GM21447 (cell line): ENCODE data around the gene SBNO2.

Source experiments
- ATAC-seq: cut with Tn5 transposase; IDR thresholded peaks from one replicate; pipeline ENCODE4 v1.9.1; 2021; ENCODE audit not compliant: unreplicated experiment

The SBNO2 gene, protein sequence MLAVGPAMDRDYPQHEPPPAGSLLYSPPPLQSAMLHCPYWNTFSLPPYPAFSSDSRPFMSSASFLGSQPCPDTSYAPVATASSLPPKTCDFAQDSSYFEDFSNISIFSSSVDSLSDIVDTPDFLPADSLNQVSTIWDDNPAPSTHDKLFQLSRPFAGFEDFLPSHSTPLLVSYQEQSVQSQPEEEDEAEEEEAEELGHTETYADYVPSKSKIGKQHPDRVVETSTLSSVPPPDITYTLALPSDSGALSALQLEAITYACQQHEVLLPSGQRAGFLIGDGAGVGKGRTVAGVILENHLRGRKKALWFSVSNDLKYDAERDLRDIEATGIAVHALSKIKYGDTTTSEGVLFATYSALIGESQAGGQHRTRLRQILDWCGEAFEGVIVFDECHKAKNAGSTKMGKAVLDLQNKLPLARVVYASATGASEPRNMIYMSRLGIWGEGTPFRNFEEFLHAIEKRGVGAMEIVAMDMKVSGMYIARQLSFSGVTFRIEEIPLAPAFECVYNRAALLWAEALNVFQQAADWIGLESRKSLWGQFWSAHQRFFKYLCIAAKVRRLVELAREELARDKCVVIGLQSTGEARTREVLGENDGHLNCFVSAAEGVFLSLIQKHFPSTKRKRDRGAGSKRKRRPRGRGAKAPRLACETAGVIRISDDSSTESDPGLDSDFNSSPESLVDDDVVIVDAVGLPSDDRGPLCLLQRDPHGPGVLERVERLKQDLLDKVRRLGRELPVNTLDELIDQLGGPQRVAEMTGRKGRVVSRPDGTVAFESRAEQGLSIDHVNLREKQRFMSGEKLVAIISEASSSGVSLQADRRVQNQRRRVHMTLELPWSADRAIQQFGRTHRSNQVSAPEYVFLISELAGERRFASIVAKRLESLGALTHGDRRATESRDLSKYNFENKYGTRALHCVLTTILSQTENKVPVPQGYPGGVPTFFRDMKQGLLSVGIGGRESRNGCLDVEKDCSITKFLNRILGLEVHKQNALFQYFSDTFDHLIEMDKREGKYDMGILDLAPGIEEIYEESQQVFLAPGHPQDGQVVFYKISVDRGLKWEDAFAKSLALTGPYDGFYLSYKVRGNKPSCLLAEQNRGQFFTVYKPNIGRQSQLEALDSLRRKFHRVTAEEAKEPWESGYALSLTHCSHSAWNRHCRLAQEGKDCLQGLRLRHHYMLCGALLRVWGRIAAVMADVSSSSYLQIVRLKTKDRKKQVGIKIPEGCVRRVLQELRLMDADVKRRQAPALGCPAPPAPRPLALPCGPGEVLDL (N-terminal part only)

DNA sequence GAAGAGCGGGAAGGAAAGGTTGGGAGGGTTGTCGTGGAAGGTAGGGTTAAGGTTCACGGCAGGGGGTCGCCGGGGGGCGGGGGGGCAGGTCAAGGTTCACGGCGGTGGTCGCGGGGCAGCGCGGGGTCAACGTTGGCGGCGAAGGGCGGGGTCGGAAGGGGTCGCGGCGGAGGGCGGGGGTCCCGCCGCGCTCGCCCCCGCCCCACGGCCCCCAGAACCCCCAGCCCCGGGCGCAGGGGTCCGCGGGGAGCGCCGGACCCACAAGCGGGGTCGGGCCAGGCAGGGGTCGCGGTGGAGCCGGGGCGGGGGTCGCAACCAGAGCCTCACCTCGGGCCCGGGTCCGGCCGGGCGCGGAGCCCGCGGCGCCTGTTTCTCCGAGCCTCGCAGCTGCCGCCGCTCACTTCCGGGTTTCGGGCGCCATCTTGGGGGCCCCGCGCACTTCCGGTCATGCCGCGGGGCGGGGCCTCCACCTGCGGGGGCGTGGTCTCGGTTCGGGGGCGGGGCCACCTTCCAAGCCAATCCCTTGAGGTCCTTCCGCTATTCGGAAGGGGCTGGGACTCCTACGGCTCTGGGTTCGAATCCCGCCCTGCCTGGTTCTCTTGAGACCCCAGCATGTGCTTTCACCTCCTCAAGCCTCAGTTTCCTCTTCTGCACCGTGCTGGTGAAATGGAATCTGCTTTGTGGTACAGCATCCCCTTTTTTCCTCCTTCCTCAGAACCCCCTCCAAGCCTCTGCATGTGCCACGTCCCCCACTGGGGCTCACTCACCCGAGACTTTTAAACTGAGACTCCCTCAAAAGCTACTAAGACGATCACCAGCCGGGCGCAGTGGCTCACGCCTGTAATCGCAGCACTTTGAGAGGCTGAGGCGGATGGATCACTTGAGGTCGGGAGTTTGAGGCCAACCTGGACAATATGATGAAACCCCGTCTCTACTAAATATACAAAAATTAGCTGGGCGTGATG is at the start of gene SBNO2:
Gene SBNO2, minus strand, starts transcription at position 424 of the 965 bp plus-strand sequence. CDS start 19,992 bp downstream, outside the sequence.
- ATAC-seq = peak; percentile 58

- no peak for ATAC-seq
Observed at GRCh38 chr19:1223018-1223855, 49.2 kb upstream of the SBNO2 start.

DNA sequence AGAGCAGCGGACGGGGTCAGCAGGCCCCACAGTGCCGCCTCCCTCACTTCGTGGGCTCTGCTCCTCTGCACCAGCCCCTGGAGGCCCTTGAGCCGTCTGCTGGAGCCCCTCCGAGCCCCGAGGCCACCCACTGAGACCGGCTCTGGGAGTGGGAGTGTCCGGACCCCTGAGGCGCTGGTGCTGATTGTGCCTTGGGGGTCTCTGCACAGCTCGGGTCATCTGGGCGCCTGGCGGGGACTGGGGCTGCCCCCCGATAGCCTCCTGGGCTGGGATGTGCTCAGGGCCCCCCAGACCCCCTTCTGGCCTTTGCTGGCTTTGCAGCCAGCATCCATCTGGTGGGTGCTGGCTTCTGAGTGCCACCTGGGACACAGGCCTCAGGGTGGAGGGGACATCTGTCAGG is 48.3 kb upstream of the SBNO2 start:
- no peak for ATAC-seq

DNA sequence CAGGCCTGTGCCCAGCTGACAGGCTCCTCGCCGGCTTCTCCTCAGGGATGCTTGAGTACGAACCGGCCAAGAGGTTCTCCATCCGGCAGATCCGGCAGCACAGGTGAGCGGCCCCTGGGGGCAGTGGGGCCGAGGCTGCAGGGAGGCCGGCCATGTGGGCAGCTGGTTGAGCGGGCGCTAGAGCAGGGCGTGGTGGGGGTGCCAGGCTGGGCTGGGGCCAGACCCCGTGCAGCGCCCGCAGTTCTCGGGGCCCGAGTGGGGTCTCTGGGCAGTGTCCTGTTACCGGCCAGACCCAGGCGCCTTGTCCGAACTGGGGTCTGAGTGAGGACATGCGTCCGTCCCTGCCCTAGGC is 47.8 kb upstream of the SBNO2 start:
- no peak for ATAC-seq

DNA sequence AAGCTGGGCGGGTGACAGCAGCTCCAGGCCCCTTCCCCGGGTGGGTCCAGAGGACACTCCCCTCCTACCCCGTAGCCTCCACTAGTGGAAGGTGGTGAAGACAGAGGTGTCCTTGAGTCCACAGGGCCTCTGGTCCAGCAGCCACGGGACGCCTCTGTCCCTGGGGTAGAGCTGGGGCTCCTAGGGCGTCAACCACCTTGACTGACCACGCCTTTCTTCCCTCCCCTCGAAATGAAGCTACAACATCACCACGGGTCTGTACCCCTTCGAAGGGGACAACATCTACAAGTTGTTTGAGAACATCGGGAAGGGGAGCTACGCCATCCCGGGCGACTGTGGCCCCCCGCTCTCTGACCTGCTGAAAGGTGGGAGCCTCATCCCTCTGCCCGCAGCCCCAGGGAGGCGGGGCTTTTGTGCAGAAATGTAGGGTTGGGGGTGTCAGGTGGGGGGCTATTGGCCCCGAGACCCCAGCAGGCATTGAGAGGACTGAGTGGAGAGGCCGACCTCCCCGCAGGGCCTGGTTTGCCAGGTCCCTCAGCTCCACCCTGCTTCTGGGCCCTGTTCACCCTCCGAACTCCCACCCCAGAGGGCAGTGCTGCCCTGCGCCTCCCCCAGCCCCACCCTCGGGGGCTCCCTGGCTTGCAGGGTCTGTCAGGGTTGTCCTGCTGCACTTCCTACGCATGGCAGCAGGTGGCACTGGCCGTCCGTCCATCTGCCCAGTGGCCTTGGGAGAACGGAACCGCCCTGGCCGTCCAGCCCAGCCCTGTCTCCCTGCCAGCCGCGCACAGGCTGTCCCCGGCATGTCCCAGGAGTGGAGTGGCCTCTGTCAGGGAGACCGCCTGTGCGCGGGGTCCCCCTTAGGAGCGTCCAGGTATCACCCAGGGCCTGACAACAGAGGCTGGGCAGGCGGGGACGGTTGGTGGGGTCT is 47.2 kb upstream of the SBNO2 start:
- no peak for ATAC-seq

GRCh38 chr19:1220477-1220930 is 46.4 kb upstream of the SBNO2 start:
- ATAC-seq = no peak

- no peak for ATAC-seq
Observed at GRCh38 chr19:1219786-1220476, 45.9 kb upstream of the SBNO2 start.

GRCh38 chr19:1218751-1219567 is 44.9 kb upstream of the SBNO2 start:
- ATAC-seq = no peak

DNA sequence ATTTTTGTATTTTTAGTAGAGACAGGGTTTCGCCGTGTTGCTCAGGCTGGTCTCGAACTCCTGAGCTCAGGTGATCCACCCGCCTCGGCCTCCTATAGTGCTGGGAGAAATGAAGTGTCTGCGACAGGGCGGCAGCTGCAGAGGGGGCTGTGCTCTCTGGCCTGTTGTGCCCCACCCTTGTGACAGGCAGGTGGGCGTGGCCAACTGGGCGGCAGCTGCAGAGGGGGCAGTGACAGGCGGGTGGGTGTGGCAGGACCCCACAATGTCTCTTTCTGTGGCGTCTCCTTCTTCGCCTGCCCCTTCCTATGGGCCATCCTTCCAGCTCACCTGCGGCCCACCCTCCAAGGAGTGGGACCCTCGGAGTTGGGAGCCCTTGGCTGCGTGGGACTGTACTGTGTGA is 43.3 kb upstream of the SBNO2 start:
- ATAC-seq = no peak

- no peak for ATAC-seq
Observed at GRCh38 chr19:1216756-1217155, 42.7 kb upstream of the SBNO2 start.

GRCh38 chr19:1214862-1215731 is 41.0 kb upstream of the SBNO2 start:
- no peak for ATAC-seq

GRCh38 chr19:1214299-1214861 is 40.3 kb upstream of the SBNO2 start:
- no peak for ATAC-seq

DNA sequence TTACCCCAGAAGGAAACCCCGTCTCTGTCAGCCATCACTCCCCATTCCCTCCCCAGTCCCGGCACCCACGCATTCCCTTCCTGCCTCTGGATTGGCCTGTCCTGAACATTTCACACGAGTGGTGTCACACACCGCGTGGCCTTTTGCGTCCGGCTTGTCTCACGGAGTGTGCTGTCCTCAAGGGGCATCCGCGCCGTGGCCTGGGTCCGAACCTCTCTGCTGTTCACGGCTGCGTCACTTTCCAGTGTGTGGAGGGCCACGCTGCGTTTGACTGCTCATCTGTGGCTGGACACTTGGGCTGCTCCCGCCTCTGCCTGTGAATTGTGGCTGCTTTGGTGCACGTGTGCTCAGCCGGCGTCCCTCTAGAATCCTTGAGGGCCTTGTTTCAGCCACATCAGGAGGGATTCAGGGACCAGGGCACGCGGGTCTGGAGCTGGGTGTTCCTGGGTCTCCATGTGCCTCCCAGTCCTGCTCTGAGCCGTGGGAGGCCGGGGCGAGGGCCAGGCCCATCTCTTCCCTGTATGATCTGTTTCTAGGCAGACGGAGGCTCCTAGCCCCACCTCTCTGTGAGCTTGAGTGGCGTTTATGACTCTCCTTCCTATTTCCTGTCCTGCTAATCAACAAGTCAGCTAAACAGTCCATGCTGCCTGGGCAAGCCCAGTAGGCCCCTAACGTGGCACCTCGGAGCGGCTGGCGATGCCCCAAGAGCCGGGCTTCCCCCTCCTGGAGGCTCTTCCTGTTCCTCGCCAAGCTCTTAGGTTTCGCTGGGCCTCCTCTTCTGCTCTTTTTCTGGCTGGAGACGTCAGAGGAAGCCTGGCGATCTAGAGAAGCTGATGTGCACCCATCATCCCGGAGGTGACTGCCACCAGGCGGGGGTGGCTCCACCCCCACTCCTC is 39.6 kb upstream of the SBNO2 start:
- no peak for ATAC-seq

DNA sequence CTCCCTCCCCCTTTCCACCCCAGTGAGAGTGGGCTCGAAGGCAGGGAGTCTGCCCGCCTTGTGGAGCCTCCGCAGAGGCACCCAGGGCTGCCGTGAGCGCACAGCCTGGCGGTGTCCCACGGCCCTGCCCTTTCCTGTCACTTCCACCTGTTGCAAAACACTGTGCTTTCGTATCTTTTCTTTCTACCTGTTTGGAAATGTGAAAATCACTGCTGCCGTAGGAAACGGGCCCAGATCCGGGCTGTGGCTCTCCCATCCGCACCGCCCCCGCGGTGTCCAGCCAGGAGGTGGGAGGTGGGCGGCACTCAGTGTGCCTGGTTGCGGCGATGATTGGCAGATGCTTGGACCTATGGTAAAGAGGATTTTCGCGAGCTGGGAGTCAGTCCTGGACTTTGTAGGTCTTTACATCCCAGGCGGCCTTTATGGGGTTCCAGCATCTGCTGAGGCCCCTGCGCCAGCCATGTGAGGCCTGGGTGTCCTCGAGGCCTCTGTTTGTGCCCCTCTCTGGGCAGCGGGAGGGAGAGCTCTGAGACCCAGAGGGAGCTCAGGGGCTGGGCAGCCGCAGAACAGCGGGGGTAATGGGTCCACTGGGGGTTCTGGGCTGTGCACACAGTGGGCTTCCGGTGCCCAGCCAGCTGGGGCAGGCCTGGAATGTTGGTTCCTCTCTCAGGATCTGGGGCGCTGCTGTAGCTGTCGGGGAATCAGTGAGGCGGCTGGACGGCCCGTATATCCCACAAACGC is 37.6 kb upstream of the SBNO2 start:
- no peak for ATAC-seq
